HL-60 (cell line): Measurements from ENCODE around the gene SKAP2.

Experiments
- DNase-seq, 2 experiments: peaks; one replicate each; pipeline ENCODE4 v3.0.0-alpha.2; 2010 to 2020; ENCODE audit warnings: low read depth in 1 of 2, low spot score in 1 of 2
- H3K27ac ChIP-seq: fragments of 250-450 bp; sonication (Bioruptor Pico); replicated peaks from 2 replicates; pipeline ENCODE4 v1.5.1; 2020; ENCODE audit warnings: mild to moderate bottlenecking, moderate library complexity
- H3K27me3 ChIP-seq: fragments of 250-450 bp; sonication (Bioruptor Pico); 2 replicates; pipeline ENCODE4 v1.5.1; 2021; ENCODE audit warnings: mild to moderate bottlenecking, moderate library complexity; ENCODE audit not compliant: insufficient read depth, poor library complexity, severe bottlenecking
- H3K4me3 ChIP-seq: replicated peaks from 2 replicates; pipeline ENCODE4 v1.5.1; 2011; ENCODE audit warnings: mild to moderate bottlenecking, control low read depth, low read length; ENCODE audit not compliant: insufficient read depth
- CTCF ChIP-seq: IDR thresholded peaks from one replicate; pipeline ENCODE4 v1.5.1; 2011; ENCODE audit warnings: low read length, control low read depth, inconsistent platforms; ENCODE audit not compliant: insufficient read depth
- GABPA ChIP-seq: IDR thresholded peaks from 2 replicates; pipeline ENCODE4 v1.6.1; 2012; ENCODE audit warnings: low read depth
- POLR2AphosphoS5 ChIP-seq: IDR thresholded peaks from 2 replicates; pipeline ENCODE4 v1.6.1; 2012; ENCODE audit warnings: low read depth
- REST ChIP-seq: IDR thresholded peaks from 2 replicates; pipeline ENCODE4 v1.6.1; 2012; ENCODE audit warnings: low read depth; ENCODE audit not compliant: insufficient replicate concordance
- SPI1 ChIP-seq: IDR thresholded peaks from 2 replicates; pipeline ENCODE4 v1.6.1; 2012; ENCODE audit warnings: low read depth, mild to moderate bottlenecking, borderline replicate concordance

The SKAP2 gene

GRCh38 chr7:26688388-26688787 is 176.0 kb downstream of the SKAP2 start:
- H3K27ac ChIP-seq: no peak overlapping the region
- no peak for TF ChIP-seq CTCF
- TF ChIP-seq REST: no peak
- no peak for TF ChIP-seq SPI1
- TF ChIP-seq POLR2AphosphoS5: no peak
- no peak for TF ChIP-seq GABPA
- H3K27me3 ChIP-seq: no peaks in the 10 kb centered on the region
- DNase-seq: no peak
- H3K4me3 ChIP-seq: no peak overlapping the region

GRCh38 chr7:26687032-26687431 is 177.4 kb downstream of the SKAP2 start:
- Histone ChIP-seq H3K4me3 (no peak overlapping the region), H3K27ac (no peak overlapping the region), H3K27me3 (no peaks in the 10 kb centered on the region)
- no peak for TF ChIP-seq REST
- no peak for DNase-seq

- Histone ChIP-seq H3K27ac (no peak overlapping the region), H3K4me3 (no peak overlapping the region), H3K27me3 (no peaks in the 10 kb centered on the region)
- no peak for TF ChIP-seq POLR2AphosphoS5
- TF ChIP-seq CTCF: peak; percentile 16
- no peak for DNase-seq
These were observed 177.9 kb downstream of the SKAP2 start for GRCh38 chr7:26686448-26686981.

GRCh38 chr7:26685606-26686005 is 178.8 kb downstream of the SKAP2 start:
- Histone ChIP-seq H3K4me3 (no peak overlapping the region), H3K27me3 (no peaks in the 10 kb centered on the region), H3K27ac (no peak overlapping the region)
- DNase-seq: no peak
- TF ChIP-seq GABPA (no peak), REST (no peak), SPI1 (no peak), POLR2AphosphoS5 (no peak)
